ENCODE measurements around the gene PCP4.

Gene PCP4

GRCh38 chr21:39976800-39977199, 109.6 kb downstream of the PCP4 start:
- no peak for DNase-seq
